Glutamatergic neuron (in vitro differentiated cells): ENCODE data around the gene ATP6V1B1. TPM values are rescaled to one million over a fixed set of nuclear protein-coding genes. Genes with fewer than 3 reads are reported as not detected.

ENCODE experiments used
- DNase-seq: peaks from one replicate; pipeline ENCODE4 v3.0.0; 2022
- H3K27ac Mint-ChIP-seq: one replicate; pipeline ENCODE4 v1.8.0; 2020; ENCODE audit warnings: mild to moderate bottlenecking, mixed read lengths, inconsistent platforms; ENCODE audit not compliant: unreplicated experiment
- H3K27me3 Mint-ChIP-seq: one replicate; pipeline ENCODE4 v1.8.0; 2020; ENCODE audit warnings: mild to moderate bottlenecking, moderate library complexity, mixed read lengths, inconsistent platforms; ENCODE audit not compliant: unreplicated experiment
- H3K36me3 Mint-ChIP-seq: one replicate; pipeline ENCODE4 v1.8.0; 2020; ENCODE audit warnings: mild to moderate bottlenecking, mixed read lengths, inconsistent platforms; ENCODE audit not compliant: unreplicated experiment
- H3K4me1 Mint-ChIP-seq: one replicate; pipeline ENCODE4 v1.8.0; 2020; ENCODE audit warnings: mild to moderate bottlenecking, low read depth, mixed read lengths, inconsistent platforms; ENCODE audit not compliant: unreplicated experiment
- H3K4me3 Mint-ChIP-seq: one replicate; pipeline ENCODE4 v1.8.0; 2020; ENCODE audit warnings: mild to moderate bottlenecking, mixed read lengths, inconsistent platforms; ENCODE audit not compliant: unreplicated experiment
- H3K9me3 Mint-ChIP-seq: one replicate; pipeline ENCODE4 v1.8.0; 2020; ENCODE audit warnings: mild to moderate bottlenecking, moderate library complexity, mixed read lengths, inconsistent platforms; ENCODE audit not compliant: unreplicated experiment
- total RNA-seq: library from RNA; stranded (reverse); fragmentation: NEBNext Ultra II Directional; extraction: Animal tissue kit (Norgen Biotek cat#: 25700); gene quantifications from one replicate; pipeline ENCODE4 v1.2.1, GENCODE V29; 2021; ENCODE audit not compliant: unreplicated experiment
- TF ChIP-seq, protein P1 (sequence below): fragments of 200-600 bp; sonication (generic); IDR thresholded peaks from one replicate; pipeline ENCODE4 v1.5.0; 2021; ENCODE audit not compliant: partially characterized antibody, unreplicated experiment

The ATP6V1B1 gene
- total RNA-seq, 1 donor from 2014 or later, result not detected

DNA sequence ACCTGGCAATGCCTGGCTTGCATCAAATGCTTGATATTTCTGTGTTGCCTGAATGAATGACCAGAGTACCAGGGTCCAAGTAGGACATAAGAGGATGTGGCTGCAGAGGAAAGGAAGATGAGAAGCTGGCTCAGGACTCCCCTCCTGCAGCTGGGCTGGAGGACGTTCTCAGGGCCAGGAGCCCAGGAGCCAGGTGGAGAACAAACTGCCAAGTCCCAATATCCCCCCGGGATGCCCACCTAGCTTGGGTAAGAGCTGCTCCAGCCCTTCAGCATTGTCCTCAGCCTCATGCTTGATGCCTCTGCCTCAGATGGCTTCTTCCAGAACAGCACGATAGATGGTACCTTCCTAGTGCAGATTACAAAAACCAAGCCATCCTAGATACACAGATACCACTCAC is 8.6 kb upstream of the ATP6V1B1 start:
- Mint-ChIP-seq H3K4me3 (no peak overlapping the region), H3K27ac (no peak overlapping the region), H3K4me1 (peaks cover 21% of the 10 kb centered on the region), H3K36me3 (peaks cover 10% of the 10 kb centered on the region), H3K27me3 (peaks cover 9% of the 10 kb centered on the region), H3K9me3 (peaks cover 8% of the 10 kb centered on the region)
- no peak for DNase-seq
- TF ChIP-seq, protein P1, sequence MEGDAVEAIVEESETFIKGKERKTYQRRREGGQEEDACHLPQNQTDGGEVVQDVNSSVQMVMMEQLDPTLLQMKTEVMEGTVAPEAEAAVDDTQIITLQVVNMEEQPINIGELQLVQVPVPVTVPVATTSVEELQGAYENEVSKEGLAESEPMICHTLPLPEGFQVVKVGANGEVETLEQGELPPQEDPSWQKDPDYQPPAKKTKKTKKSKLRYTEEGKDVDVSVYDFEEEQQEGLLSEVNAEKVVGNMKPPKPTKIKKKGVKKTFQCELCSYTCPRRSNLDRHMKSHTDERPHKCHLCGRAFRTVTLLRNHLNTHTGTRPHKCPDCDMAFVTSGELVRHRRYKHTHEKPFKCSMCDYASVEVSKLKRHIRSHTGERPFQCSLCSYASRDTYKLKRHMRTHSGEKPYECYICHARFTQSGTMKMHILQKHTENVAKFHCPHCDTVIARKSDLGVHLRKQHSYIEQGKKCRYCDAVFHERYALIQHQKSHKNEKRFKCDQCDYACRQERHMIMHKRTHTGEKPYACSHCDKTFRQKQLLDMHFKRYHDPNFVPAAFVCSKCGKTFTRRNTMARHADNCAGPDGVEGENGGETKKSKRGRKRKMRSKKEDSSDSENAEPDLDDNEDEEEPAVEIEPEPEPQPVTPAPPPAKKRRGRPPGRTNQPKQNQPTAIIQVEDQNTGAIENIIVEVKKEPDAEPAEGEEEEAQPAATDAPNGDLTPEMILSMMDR, result no peak

DNA sequence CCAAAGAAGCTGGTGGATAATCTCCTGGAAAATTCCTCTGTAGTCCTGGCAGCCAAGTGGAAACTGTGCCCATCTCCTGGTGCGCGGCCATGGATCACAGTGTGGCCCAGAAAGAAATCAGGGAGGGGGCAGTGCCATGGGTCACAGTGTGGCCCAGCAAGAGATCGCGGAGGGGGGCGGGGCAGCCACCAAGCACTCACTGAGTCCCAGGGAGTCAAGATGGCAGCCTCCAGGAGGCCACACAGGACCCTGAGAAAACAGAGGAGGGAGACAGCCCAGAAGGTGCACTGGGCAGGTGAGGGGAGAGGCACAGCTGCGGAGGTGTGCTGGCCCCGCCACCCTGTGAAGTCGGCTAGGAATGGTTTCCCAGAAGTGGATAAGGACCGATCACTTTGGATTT is 8.1 kb upstream of the ATP6V1B1 start:
- TF ChIP-seq, protein P1, result no peak
- peaks cover 9% of the 10 kb centered on the region for H3K27me3 Mint-ChIP-seq
- H3K4me1 Mint-ChIP-seq, result peaks cover 18% of the 10 kb centered on the region
- no peak overlapping the region for H3K4me3 Mint-ChIP-seq
- peaks cover 9% of the 10 kb centered on the region for H3K9me3 Mint-ChIP-seq
- H3K27ac Mint-ChIP-seq, result no peak overlapping the region
- peaks cover 10% of the 10 kb centered on the region for H3K36me3 Mint-ChIP-seq
- DNase-seq, result no peak

DNA sequence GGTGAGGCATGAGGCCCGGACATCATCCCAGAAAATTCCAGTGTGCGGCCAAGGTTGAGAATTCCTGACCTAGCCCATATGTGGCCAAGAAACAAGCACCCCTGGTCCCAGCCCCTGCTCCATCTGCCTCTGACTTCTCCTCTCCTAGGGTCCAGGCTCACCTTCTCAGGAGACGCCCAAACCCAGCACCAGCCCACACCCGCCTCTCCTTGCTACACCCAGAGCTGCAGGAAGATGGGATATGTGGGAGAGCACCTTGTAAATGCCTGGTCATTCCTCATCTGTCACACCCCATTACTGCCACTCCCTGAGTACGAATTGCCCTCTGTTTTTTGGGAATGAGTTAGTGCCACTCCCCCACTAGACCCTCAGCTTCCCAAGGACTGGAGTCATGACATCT is 7.3 kb upstream of the ATP6V1B1 start:
- Mint-ChIP-seq H3K27ac (no peak overlapping the region), H3K4me1 (peaks cover 11% of the 10 kb centered on the region), H3K27me3 (peaks cover 2% of the 10 kb centered on the region), H3K9me3 (peaks cover 5% of the 10 kb centered on the region), H3K4me3 (no peak overlapping the region), H3K36me3 (peaks cover 10% of the 10 kb centered on the region)
- TF ChIP-seq, protein P1, result no peak
- DNase-seq, result no peak

DNA sequence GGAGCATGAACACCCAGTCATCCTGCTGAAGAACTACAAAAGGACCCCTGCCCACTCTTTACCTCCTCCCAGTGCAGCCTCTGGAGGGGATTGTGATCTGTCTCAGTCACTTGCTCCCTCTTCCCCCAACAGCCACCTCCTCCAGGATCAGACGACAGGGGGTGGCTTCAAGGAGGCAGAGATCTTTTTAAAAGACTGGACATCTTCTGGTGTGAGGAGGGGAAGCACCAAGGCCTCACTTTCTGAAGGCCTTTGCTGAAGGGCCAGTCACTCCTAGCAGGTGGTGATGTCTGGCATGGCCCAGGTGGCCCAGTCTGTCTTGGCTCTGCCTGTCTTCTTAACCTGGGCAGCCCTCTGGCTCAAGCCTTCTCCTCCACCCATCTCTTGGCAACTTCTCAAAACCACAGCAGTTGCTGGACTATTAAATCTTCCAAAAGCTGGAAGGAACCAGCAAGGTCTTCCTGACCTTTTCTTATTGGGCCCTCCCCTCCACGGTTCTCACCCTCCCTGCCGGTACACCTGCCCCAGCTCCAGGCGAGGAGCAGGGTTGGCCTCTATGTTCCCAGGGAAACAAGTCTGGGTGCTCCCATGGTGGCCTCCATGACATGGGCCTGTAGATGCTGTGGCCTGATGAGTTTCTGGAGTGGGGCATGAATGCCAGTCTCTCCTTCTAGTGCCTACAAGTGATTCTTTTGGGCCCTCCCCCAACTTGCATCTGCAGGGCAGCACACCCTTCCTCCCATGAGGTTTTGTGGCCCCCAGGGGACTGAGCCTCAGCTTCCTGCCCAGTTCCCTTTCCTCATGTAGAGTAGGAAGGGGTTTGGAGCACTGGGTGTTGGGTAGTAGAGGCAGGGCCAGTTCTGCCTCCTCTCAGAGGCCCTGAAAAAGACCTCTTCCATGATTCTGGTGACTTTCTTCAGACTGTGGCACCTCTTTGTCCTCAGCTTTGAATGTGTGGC is 5.0 kb upstream of the ATP6V1B1 start:
- H3K9me3 Mint-ChIP-seq, result peaks cover 9% of the 10 kb centered on the region
- H3K27ac Mint-ChIP-seq, result no peak overlapping the region
- H3K36me3 Mint-ChIP-seq, result no peaks in the 10 kb centered on the region
- H3K27me3 Mint-ChIP-seq, result peaks cover 2% of the 10 kb centered on the region
- peaks cover 7% of the 10 kb centered on the region for H3K4me1 Mint-ChIP-seq
- no peak for DNase-seq
- no peak overlapping the region for H3K4me3 Mint-ChIP-seq
- TF ChIP-seq, protein P1, result no peak

DNA sequence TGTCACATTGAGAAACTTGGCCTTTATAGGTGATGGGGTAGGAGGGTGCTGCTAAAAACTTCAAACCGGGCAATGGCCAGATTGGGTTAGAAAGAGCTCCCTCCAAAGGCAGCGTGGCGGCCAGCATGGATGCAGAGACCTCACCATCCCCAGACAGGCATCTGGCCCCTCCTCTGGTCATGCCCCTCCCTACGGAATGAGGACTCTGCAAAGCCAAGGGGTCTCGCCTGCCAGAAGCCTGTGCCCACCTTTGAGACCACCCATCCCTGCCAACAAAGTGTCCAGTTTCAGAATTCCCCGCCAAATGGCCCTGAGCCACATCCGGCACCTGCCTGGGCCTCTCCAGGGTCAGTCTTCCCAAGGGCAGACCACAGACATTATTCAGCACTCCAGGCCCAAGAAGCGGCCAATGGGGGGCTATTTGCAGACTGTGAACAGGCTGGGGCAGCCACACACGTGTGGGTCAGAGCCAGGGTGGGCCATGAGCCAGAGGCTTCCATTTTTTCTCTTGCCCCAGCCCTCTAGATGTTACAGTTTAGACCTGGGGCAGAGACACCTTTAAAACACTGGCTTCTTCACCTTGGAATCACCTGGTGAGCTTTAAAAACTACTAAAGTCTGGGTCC is 4.2 kb upstream of the ATP6V1B1 start:
- H3K4me1 Mint-ChIP-seq, result peaks cover 5% of the 10 kb centered on the region
- TF ChIP-seq, protein P1, result no peak
- H3K4me3 Mint-ChIP-seq, result no peak overlapping the region
- DNase-seq, result no peak
- H3K27me3 Mint-ChIP-seq, result no peaks in the 10 kb centered on the region
- H3K36me3 Mint-ChIP-seq, result no peaks in the 10 kb centered on the region
- H3K9me3 Mint-ChIP-seq, result peaks cover 9% of the 10 kb centered on the region
- H3K27ac Mint-ChIP-seq, result no peak overlapping the region
